NT2/D1 (cell line): ENCODE measurements around the gene DLG2.

Source experiments
- SUZ12 ChIP-seq: IDR thresholded peaks from 2 replicates; pipeline ENCODE4 v1.6.1; 2011; ENCODE audit not compliant: insufficient read length, insufficient read depth; ENCODE audit errors: extremely low read depth
- YY1 ChIP-seq: IDR thresholded peaks from 2 replicates; pipeline ENCODE4 v1.6.1; 2011; ENCODE audit not compliant: insufficient read length, insufficient read depth
- ZNF274 ChIP-seq: IDR thresholded peaks from 2 replicates; pipeline ENCODE4 v1.6.1; 2011; ENCODE audit warnings: mild to moderate bottlenecking, low read depth, low read length

- no peak for TF ChIP-seq YY1
- TF ChIP-seq ZNF274: no peak
- TF ChIP-seq SUZ12: no peak
Observed at GRCh38 chr11:84355911-84356310, 1271.2 kb downstream of the DLG2 start.
